Cardiac muscle cell (in vitro differentiated cells and primary cell): ENCODE data around the gene LECT2. TPM values are rescaled to one million over a fixed set of nuclear protein-coding genes. Genes with fewer than 3 reads are reported as not detected.

Experiments
- DNase-seq, 2 donors: peaks; one replicate each; pipeline versions ENCODE4 v3.0.0 to v3.0.0-alpha.2; 2010 to 2017; ENCODE audit warnings: low read depth in 1 of 2, low spot score in 1 of 2
- H3K27ac ChIP-seq: fragments of 200-600 bp; sonication (generic); 2 replicates; pipeline ENCODE4 v1.5.1; 2016
- H3K27me3 ChIP-seq: fragments of 200-600 bp; sonication (generic); 2 replicates; pipeline ENCODE4 v1.6.0; 2016; ENCODE audit warnings: control low read depth
- H3K36me3 ChIP-seq: fragments of 200-600 bp; sonication (generic); 2 replicates; pipeline ENCODE4 v1.5.1; 2016; ENCODE audit warnings: control low read depth
- H3K4me1 ChIP-seq: fragments of 200-600 bp; sonication (generic); 2 replicates; pipeline ENCODE4 v1.8.1; 2017; ENCODE audit warnings: low read depth, mild to moderate bottlenecking, mixed run types
- H3K4me3 ChIP-seq: fragments of 200-600 bp; sonication (generic); 2 replicates; pipeline ENCODE4 v1.5.1; 2016; ENCODE audit warnings: mild to moderate bottlenecking
- H3K9me3 ChIP-seq: fragments of 200-600 bp; sonication (generic); 2 replicates; pipeline ENCODE4 v1.5.1; 2017; ENCODE audit warnings: low read depth, mild to moderate bottlenecking, control low read depth
- polyA plus RNA-seq: library from polyadenylated mRNA; unstranded; fragments of >200 nt; fragmentation: Nextera tagmentation; extraction: Ambion mirVana; gene quantifications from 2 replicates; pipeline ENCODE4 v1.2.1, GENCODE V29; 2016
- total RNA-seq: library from RNA; depleted of rRNA; stranded (reverse); fragments of >200 nt; gene quantifications from 2 replicates; pipeline ENCODE4 v1.2.3, GENCODE V29; 2016
- TF ChIP-seq, protein P1 (sequence below): IDR thresholded peaks from 2 replicates; pipeline ENCODE4 v1.5.1; 2012; ENCODE audit warnings: low read depth, mild to moderate bottlenecking, low read length

LECT2 gene
- total and polyA plus RNA-seq, 2 experiments from 2014 or later, result not detected

DNA sequence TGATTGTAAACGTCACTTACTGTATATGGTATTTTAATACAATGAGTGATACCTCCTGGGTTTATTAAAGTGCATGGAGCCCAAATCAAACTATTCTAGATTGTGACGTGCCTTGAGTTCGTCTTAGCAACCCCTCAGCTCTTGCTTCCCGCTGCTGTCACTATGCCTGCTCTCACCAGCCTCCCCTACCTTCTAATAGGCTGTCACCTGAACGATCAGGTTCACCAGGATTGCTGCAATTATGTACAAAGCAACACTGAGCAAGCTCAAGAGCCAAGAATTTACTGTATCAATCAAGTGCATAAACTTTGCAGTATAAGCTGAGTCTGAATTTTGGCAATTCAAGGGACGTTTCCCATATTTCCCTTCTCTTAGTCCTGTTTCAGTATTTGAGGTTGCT lies 3.0 kb downstream of the LECT2 start:
- no peaks in the 10 kb centered on the region for H3K9me3 ChIP-seq
- no peaks in the 10 kb centered on the region for H3K36me3 ChIP-seq
- no peak overlapping the region for H3K27ac ChIP-seq
- TF ChIP-seq, protein P1, sequence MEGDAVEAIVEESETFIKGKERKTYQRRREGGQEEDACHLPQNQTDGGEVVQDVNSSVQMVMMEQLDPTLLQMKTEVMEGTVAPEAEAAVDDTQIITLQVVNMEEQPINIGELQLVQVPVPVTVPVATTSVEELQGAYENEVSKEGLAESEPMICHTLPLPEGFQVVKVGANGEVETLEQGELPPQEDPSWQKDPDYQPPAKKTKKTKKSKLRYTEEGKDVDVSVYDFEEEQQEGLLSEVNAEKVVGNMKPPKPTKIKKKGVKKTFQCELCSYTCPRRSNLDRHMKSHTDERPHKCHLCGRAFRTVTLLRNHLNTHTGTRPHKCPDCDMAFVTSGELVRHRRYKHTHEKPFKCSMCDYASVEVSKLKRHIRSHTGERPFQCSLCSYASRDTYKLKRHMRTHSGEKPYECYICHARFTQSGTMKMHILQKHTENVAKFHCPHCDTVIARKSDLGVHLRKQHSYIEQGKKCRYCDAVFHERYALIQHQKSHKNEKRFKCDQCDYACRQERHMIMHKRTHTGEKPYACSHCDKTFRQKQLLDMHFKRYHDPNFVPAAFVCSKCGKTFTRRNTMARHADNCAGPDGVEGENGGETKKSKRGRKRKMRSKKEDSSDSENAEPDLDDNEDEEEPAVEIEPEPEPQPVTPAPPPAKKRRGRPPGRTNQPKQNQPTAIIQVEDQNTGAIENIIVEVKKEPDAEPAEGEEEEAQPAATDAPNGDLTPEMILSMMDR, result no peak
- no peak overlapping the region for H3K4me3 ChIP-seq
- peaks cover 32% of the 10 kb centered on the region for H3K27me3 ChIP-seq
- DNase-seq, result no peak
- H3K4me1 ChIP-seq, result no peaks in the 10 kb centered on the region

DNA sequence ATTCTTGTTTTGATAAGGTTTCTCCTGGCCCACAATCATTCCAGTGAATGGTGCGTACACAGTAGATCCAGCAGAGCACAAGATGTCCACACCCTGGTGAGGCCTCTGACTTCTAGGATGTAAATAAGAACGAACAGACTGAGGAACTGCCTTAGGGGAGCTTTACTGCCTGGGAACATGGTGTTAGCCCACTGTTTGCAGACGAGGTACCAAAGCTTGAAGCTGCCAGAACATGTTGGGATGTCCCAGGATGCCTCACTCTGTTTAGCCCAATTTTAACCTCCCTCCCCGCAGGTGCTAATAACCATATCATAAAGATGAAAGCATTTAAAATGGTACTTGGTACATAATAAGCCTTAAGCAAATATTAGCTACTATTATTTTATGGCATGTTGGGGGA lies 3.5 kb downstream of the LECT2 start:
- H3K27ac ChIP-seq, result no peak overlapping the region
- no peaks in the 10 kb centered on the region for H3K36me3 ChIP-seq
- no peak overlapping the region for H3K4me3 ChIP-seq
- no peaks in the 10 kb centered on the region for H3K9me3 ChIP-seq
- DNase-seq, result no peak
- no peaks in the 10 kb centered on the region for H3K4me1 ChIP-seq
- peaks cover 32% of the 10 kb centered on the region for H3K27me3 ChIP-seq
- TF ChIP-seq, protein P1, result no peak

DNA sequence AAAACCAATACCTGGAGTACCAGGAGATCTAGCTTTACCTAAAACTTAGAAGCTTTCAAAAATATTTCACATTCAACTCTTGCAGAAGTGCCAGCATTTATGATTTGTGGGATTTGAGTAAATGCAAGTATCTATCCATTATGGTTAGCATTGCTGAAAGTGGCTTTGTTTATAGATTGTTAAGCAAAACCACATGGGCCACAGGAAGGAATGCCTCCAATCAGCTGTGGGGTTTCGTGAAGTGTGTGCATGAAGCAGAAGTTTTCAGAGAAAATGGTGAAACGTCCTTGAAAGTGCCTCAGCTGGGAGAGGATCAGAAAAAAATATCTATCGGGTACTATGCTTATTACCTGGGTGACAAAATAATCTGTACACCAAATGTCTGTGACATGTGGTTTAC lies 4.2 kb downstream of the LECT2 start:
- no peak for DNase-seq
- H3K4me1 ChIP-seq, result no peaks in the 10 kb centered on the region
- TF ChIP-seq, protein P1, result no peak

DNA sequence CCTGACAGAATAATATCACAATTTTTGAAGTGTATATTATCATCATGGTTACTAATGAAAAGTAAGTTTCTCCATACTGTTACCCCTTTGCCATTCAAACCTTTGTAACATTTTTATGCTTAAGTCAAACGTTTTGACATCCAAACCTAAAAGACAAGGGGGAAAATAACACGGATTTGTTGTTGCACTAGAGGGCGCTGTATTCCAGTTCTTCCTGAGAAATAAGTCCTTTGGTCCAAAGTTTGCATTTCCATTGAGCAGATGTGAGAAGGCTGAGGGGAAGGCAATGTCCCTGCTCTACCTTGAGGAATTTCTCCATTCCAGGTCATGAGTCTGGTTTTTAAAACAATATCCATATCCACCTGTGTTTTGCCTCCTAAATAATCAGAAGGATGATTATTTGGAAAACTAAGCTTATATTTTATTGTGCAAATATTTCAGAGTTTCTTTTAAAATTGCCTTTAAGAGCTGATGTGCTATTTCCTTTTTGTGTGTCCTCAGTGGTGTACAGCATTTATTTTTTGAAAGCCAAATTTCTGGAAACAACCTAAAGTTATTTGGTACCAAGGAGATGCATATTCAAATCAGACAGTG lies 9.7 kb downstream of the LECT2 start:
- no peaks in the 10 kb centered on the region for H3K36me3 ChIP-seq
- TF ChIP-seq, protein P1, result peak; percentile 66
- peak; percentile 87 to 93 for DNase-seq
- H3K27ac ChIP-seq, result no peak overlapping the region
- peaks cover 7% of the 10 kb centered on the region for H3K27me3 ChIP-seq
- H3K9me3 ChIP-seq, result no peaks in the 10 kb centered on the region
- H3K4me3 ChIP-seq, result no peak overlapping the region
- no peaks in the 10 kb centered on the region for H3K4me1 ChIP-seq

More for the DNA sequence above, 4.2 kb downstream of the LECT2 start:
- H3K36me3 ChIP-seq, result no peaks in the 10 kb centered on the region
- peaks cover 32% of the 10 kb centered on the region for H3K27me3 ChIP-seq
- H3K9me3 ChIP-seq, result no peaks in the 10 kb centered on the region
- H3K4me3 ChIP-seq, result no peak overlapping the region
- H3K27ac ChIP-seq, result no peak overlapping the region

DNA sequence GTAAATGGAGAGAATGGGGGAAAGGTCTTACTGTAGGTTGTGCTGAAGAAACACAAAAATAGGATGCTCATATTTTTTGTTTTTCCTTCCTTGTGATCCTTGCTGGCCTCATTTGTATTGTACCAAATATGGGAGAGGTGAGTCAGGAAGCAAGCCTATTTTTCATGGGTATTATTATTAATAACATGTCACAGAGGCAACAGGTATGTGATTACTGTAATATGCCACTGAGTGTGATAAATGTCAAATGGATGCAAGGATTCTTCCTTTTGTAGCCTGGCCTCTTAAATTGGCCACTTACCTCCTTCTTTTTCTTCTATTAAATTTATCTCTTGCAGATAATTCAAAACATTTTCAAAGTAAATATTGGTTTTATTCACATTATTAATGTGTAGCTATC lies 10.2 kb downstream of the LECT2 start:
- no peaks in the 10 kb centered on the region for H3K36me3 ChIP-seq
- TF ChIP-seq, protein P1, result no peak
- no peak for DNase-seq
- H3K9me3 ChIP-seq, result no peaks in the 10 kb centered on the region
- no peak overlapping the region for H3K4me3 ChIP-seq
- H3K27ac ChIP-seq, result no peak overlapping the region
- H3K27me3 ChIP-seq, result peaks cover 3% of the 10 kb centered on the region
- no peaks in the 10 kb centered on the region for H3K4me1 ChIP-seq
